Measurements from ENCODE around the gene CCNB1IP1.

Gene CCNB1IP1

GRCh38 chr14:20332431-20332787 lies 670 bp downstream of the CCNB1IP1 start:
- H3K27ac ChIP-seq, result peak overlapping the region; percentile 91
- TF ChIP-seq CTCF (IDR thresholded peaks at IDR 0.05) (peak; percentile 11; the same call in 1 of the 2 replicates), ZFX (IDR thresholded peaks at IDR 0.05; ENCODE audit: borderline replicate concordance) (no peak)

- 0 out of 2 replicates have a peak overlapping the region, but pooled peaks have one; percentile 4 for H3K27ac ChIP-seq
- TF ChIP-seq ZFX (IDR thresholded peaks at IDR 0.05; ENCODE audit: borderline replicate concordance), result no peak
- TF ChIP-seq CTCF (IDR thresholded peaks at IDR 0.05), result no peak
Observed at GRCh38 chr14:20331053-20331613, 1.9 kb downstream of the CCNB1IP1 start.

DNA sequence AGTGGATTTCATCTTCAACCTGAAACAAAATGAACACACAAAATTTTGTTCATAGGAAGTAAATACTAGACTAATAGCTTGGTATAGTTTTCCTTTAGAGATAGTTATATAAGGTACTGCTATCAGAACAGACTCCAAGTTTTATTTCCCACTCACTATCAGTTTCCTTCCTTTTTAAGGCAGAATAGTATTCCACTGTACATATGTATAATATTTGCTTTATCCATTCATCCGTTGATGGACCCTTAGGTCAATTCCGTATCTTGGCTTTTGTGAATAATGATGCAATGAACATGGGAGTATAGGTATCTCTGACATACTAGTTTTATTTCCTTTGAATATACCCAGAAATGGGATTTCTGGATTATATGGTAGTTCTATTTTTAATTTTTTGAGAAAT lies 3.7 kb downstream of the CCNB1IP1 start:
- TF ChIP-seq ZFX (IDR thresholded peaks at IDR 0.05; ENCODE audit: borderline replicate concordance) (no peak), CTCF (IDR thresholded peaks at IDR 0.05) (no peak)
- H3K27ac ChIP-seq, result 0 out of 2 replicates have a peak overlapping the region, but pooled peaks have one; percentile 12

DNA sequence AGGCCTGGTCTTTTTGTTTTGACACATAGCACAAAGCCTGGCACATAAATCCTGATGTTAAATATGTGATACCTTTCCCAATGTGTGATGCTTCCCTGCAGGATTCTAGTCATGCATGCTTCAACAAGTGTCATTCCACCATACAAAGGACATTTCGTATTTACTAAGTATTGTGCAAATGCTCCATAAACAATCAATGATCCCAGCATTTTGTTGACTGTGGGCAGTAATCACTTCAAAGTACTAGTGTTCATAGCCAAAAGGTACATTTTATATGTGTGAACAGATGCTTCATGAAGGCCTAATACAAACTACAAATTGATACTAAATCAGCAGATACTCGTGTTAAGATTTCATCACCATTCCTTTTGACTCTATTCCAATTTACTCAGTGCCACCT lies 4.4 kb downstream of the CCNB1IP1 start:
- H3K27ac ChIP-seq, result 0 out of 2 replicates have a peak overlapping the region, but pooled peaks have one; percentile 12
- TF ChIP-seq ZFX (IDR thresholded peaks at IDR 0.05; ENCODE audit: borderline replicate concordance) (no peak), CTCF (IDR thresholded peaks at IDR 0.05) (no peak)

GRCh38 chr14:20327005-20327869 lies 5.8 kb downstream of the CCNB1IP1 start:
- TF ChIP-seq ZFX (IDR thresholded peaks at IDR 0.05; ENCODE audit: borderline replicate concordance) (no peak), CTCF (IDR thresholded peaks at IDR 0.05) (peak; percentile 84)
- peak overlapping the region; percentile 31; the same call in 1 of the 2 replicates for H3K27ac ChIP-seq

DNA sequence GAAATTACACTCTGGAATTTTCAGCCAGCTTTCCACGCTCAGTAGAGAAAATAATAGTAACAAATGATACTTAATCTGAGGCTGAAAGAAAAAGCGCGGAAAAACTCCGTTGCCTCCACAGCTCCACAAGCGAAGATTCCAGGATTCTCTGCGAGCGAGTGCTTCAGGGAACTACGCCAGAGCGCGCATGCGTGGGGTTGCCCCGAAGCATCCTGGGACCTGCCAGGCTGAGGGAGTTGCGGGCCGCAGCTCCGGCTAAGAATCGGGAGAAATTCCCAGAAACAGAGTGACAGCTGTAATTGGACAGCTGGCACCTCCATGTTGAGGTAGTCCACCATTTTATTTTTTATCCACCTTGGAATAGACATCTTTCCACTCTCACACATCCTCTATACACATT lies 15.4 kb downstream of the CCNB1IP1 start:
- TF ChIP-seq CTCF (IDR thresholded peaks at IDR 0.05) (no peak), ZFX (IDR thresholded peaks at IDR 0.05; ENCODE audit: borderline replicate concordance) (no peak)
- no peak overlapping the region for H3K27ac ChIP-seq

GRCh38 chr14:20314026-20314425 lies 19.1 kb downstream of the CCNB1IP1 start:
- H3K27ac ChIP-seq, result no peak overlapping the region
- TF ChIP-seq CTCF (IDR thresholded peaks at IDR 0.05) (no peak), ZFX (IDR thresholded peaks at IDR 0.05; ENCODE audit: borderline replicate concordance) (no peak)

All from 22Rv1 (cell line).